HEK293T (cell line): ENCODE results near the gene LMX1B.

ENCODE experiments used
- CTCF ChIA-PET: fragments of 350-600 bp; formaldehyde crosslinking; extraction: SDS; loops from one replicate; lab custom pipeline; 2021; ENCODE audit warnings: antibody characterized with exemption, inconsistent platforms; lab: Yijun Ruan, JAX
- POLR2A ChIA-PET: fragments of 350-600 bp; formaldehyde crosslinking; extraction: SDS; loops from one replicate; lab custom pipeline; 2020; ENCODE audit warnings: antibody characterized with exemption, inconsistent platforms; lab: Yijun Ruan, JAX
- DNase-seq: peaks from one replicate; pipeline ENCODE4 v3.0.0; 2012; ENCODE audit warnings: mixed read lengths; ENCODE audit errors: extremely low spot score
- ARNT ChIP-seq: fragments of 450-650 bp; IDR thresholded peaks from 2 replicates; pipeline ENCODE4 v1.6.1; 2017; ENCODE audit warnings: mild to moderate bottlenecking
- BHLHE40 ChIP-seq: fragments of 450-650 bp; IDR thresholded peaks from 2 replicates; pipeline ENCODE4 v1.6.1; 2016; ENCODE audit warnings: mild to moderate bottlenecking, moderate library complexity, borderline replicate concordance
- CTBP1 ChIP-seq: fragments of 450-650 bp; IDR thresholded peaks from 2 replicates; pipeline ENCODE4 v1.6.1; 2016; ENCODE audit warnings: borderline replicate concordance
- ELF4 ChIP-seq: fragments of 450-650 bp; IDR thresholded peaks from 2 replicates; pipeline ENCODE4 v1.6.1; 2017; ENCODE audit warnings: antibody characterized with exemption
- FOXA1 ChIP-seq: fragments of 450-650 bp; IDR thresholded peaks from 2 replicates; pipeline ENCODE4 v1.6.1; 2016; ENCODE audit warnings: mild to moderate bottlenecking
- FOXK2 ChIP-seq: fragments of 450-650 bp; IDR thresholded peaks from 2 replicates; pipeline ENCODE4 v1.6.1; 2016; ENCODE audit warnings: mild to moderate bottlenecking
- FOXM1 ChIP-seq: fragments of 450-650 bp; IDR thresholded peaks from 2 replicates; pipeline ENCODE4 v1.6.1; 2017; ENCODE audit warnings: mild to moderate bottlenecking, borderline replicate concordance
- HDGF ChIP-seq: fragments of 450-650 bp; IDR thresholded peaks from 2 replicates; pipeline ENCODE4 v1.6.1; 2017; ENCODE audit warnings: antibody characterized with exemption, borderline replicate concordance
- L3MBTL2 ChIP-seq: fragments of 450-650 bp; conservative IDR thresholded peaks from 2 replicates; pipeline ENCODE4 v1.6.1; 2016; ENCODE audit warnings: mild to moderate bottlenecking
- LEF1 ChIP-seq: fragments of 450-650 bp; IDR thresholded peaks from 2 replicates; pipeline ENCODE4 v1.6.1; 2017; ENCODE audit warnings: mild to moderate bottlenecking, borderline replicate concordance
- NFRKB ChIP-seq: fragments of 450-650 bp; IDR thresholded peaks from 2 replicates; pipeline ENCODE4 v1.6.1; 2016; ENCODE audit warnings: mild to moderate bottlenecking, moderate library complexity
- SP1 ChIP-seq: fragments of 450-650 bp; IDR thresholded peaks from 2 replicates; pipeline ENCODE4 v1.6.1; 2017
- SUZ12 ChIP-seq: fragments of 450-650 bp; IDR thresholded peaks from 2 replicates; pipeline ENCODE4 v1.6.1; 2016; ENCODE audit warnings: mild to moderate bottlenecking
- TARDBP ChIP-seq: fragments of 450-650 bp; IDR thresholded peaks from 2 replicates; pipeline ENCODE4 v1.6.1; 2016
- ZNF384 ChIP-seq: fragments of 450-650 bp; IDR thresholded peaks from 2 replicates; pipeline ENCODE4 v1.6.1; 2016
- TF ChIP-seq, protein P1 (sequence below): fragments of 450-650 bp; IDR thresholded peaks from 2 replicates; pipeline ENCODE4 v1.6.1; 2016

The LMX1B gene

GRCh38 chr9:126621061-126621918 lies 7.6 kb downstream of the LMX1B start:
- CTCF ChIA-PET: interaction anchor here (0.7 kb wide), 1 partner anchor 83 kb away, joined by 3 read pairs; no protein-coding TSS in a partner anchor
- POLR2A ChIA-PET: no interaction called here
- DNase-seq: no peak
- no peak; the same call in 1 of the 2 replicates for TF ChIP-seq ZNF384
- TF ChIP-seq, protein P1, sequence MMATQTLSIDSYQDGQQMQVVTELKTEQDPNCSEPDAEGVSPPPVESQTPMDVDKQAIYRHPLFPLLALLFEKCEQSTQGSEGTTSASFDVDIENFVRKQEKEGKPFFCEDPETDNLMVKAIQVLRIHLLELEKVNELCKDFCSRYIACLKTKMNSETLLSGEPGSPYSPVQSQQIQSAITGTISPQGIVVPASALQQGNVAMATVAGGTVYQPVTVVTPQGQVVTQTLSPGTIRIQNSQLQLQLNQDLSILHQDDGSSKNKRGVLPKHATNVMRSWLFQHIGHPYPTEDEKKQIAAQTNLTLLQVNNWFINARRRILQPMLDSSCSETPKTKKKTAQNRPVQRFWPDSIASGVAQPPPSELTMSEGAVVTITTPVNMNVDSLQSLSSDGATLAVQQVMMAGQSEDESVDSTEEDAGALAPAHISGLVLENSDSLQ: peak; percentile 28; the same call in 1 of the 2 replicates

GRCh38 chr9:126621919-126622735 lies 8.4 kb downstream of the LMX1B start:
- ChIA-PET CTCF (interaction anchor here (1.2 kb wide), 1 partner anchor 81 kb away, joined by 3 read pairs; no protein-coding TSS in a partner anchor), POLR2A (no interaction called here)
- TF ChIP-seq, protein P1: no peak
- TF ChIP-seq FOXM1: no peak
- TF ChIP-seq FOXA1: no peak
- TF ChIP-seq L3MBTL2: no peak
- no peak for TF ChIP-seq ZNF384
- no peak for TF ChIP-seq CTBP1
- TF ChIP-seq FOXK2: no peak
- no peak for TF ChIP-seq NFRKB
- TF ChIP-seq SUZ12: no peak
- TF ChIP-seq BHLHE40: no peak
- no peak for TF ChIP-seq HDGF
- TF ChIP-seq TARDBP: no peak
- DNase-seq: no peak

GRCh38 chr9:126623314-126623666 lies 9.6 kb downstream of the LMX1B start:
- DNase-seq: no peak
- CTCF ChIA-PET: no interaction called here
- TF ChIP-seq NFRKB (no peak), TARDBP (no peak), CTBP1 (no peak), ARNT (no peak), L3MBTL2 (no peak), FOXM1 (no peak), FOXK2 (no peak), ELF4 (no peak), BHLHE40 (no peak), FOXA1 (no peak)
- TF ChIP-seq, protein P1: no peak
- POLR2A ChIA-PET: no interaction called here

DNA sequence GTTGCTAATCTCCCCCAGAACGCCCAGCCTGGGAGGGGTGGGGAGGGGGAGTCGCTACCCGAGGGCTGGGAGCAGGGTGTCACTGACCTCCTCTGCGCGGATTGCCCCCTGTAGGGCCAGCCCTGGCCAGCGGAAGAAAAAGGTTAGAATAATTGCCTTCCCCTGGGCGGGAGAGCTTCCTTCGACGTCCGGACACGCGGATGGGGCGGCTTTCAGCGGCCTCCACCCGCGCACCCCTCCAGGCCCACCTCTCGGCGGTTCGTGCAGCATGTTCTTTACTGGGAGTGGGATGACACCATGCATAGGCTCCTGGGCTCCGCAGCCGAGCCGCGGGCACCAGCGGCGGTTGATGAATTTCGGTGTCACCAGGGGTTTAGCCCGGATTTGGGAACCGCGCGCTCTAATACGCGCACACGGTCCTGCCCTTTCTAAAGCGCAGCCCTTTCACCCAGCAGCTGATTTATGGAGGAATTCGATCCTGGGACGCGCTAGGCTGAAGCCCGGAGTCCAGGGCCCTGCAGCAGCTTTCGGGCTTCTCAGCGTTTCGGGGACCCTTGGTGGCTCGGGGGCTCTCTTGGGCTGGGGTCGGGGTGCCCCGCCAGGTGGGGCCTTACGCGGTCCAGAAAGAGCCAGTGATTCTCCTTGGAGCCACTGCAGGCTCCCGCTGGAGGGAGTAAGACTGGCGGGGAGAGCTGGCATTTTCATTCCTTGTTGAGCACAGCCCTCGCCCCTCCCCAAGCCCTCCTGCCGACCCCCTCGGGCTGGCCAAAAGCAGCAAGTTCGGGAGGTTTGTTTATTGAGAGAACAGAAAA lies 10.1 kb downstream of the LMX1B start:
- no peak for DNase-seq
- ChIA-PET POLR2A (no interaction called here), CTCF (no interaction called here)
- TF ChIP-seq BHLHE40 (no peak), SUZ12 (no peak), TARDBP (no peak), HDGF (no peak), L3MBTL2 (no peak), FOXM1 (no peak), FOXK2 (no peak), LEF1 (no peak)
- TF ChIP-seq, protein P1: no peak

DNA sequence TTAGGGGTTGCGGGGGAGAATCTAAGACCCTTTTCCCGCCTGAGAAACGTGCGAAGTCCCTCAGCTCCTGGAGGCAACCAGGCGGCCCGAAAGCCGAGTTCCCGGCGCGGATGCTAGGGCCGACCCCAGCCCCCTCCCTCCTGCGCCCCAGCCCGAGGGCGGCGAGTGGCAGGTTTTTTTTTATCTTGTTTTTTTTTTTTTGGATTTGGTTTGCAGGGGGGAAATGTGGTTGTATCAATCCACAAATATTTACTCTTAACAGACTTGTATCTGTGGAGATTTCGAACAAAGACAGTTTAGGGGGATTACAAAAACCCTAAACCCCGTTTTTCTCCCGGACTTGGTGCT lies 10.7 kb downstream of the LMX1B start:
- ChIA-PET POLR2A (no interaction called here), CTCF (no interaction called here)
- TF ChIP-seq TARDBP (no peak), FOXA1 (no peak), NFRKB (no peak), SP1 (no peak), BHLHE40 (no peak), L3MBTL2 (no peak), LEF1 (no peak), ARNT (no peak), FOXK2 (no peak), SUZ12 (no peak), HDGF (no peak), ELF4 (no peak), ZNF384 (no peak), CTBP1 (no peak), FOXM1 (no peak)
- TF ChIP-seq, protein P1: no peak

More for the DNA sequence above, 10.7 kb downstream of the LMX1B start:
- no peak for DNase-seq
